ENCODE data around the gene RACK1. TPM values are rescaled to one million over a fixed set of nuclear protein-coding genes. Genes with fewer than 3 reads are reported as not detected.
"Not testable (repeated sequence)": the region's sequence is repeated elsewhere in the genome, so short reads cannot be mapped to it uniquely, and the experiment has no call there.

Gene RACK1
- total and polyA plus RNA-seq, 8 donors, result 814 to 3,034 (median 2,078) TPM

- 33 to 47% (median 41%) methylated on average over 2 of the region's 2 CpGs for whole genome bisulfite sequencing, 5 donors
- no peak overlapping the region for H3K27ac ChIP-seq
- no peaks in the 10 kb centered on the region for H3K36me3 ChIP-seq
Measured at GRCh38 chr5:181212934-181213333, 30.8 kb downstream of the RACK1 start.

GRCh38 chr5:181212080-181212479 lies 31.6 kb downstream of the RACK1 start:
- Histone ChIP-seq H3K4me1 (peaks cover 4 to 23% (median 10%) of the 10 kb centered on the region in 4 donors), H3K27ac (no peak overlapping the region), H3K4me3 (no peak overlapping the region), H3K27me3 (no peaks in the 10 kb centered on the region), H3K36me3 (no peaks in the 10 kb centered on the region), H3K9me3 (no peaks in the 10 kb centered on the region)
- WGBS, 5 donors, result 87 to 95% (median 92%) methylated on average over 6 of the region's 6 CpGs
- TF ChIP-seq EP300 (IDR thresholded peaks at IDR 0.05), result no peak
- no peak for TF ChIP-seq POLR2A (IDR thresholded peaks at IDR 0.05)
- no peak for TF ChIP-seq CTCF (IDR thresholded peaks at IDR 0.05)
- TF ChIP-seq POLR2AphosphoS5 (IDR thresholded peaks at IDR 0.05), result no peak
- intact Hi-C loops (cut with DNase I; ENCODE audit: low total_unique reads), result no loop called here
- DNase-seq, result no peak

More at GRCh38 chr5:181212934-181213333, 30.8 kb downstream of the RACK1 start:
- DNase-seq, result no peak
- Histone ChIP-seq H3K27me3 (no peaks in the 10 kb centered on the region), H3K9me3 (no peaks in the 10 kb centered on the region), H3K4me3 (no peak overlapping the region), H3K4me1 (peaks cover 12 to 23% (median 17%) of the 10 kb centered on the region in 4 donors)
- intact Hi-C loops (cut with DNase I; ENCODE audit: low total_unique reads), result no loop called here
- TF ChIP-seq POLR2AphosphoS5 (IDR thresholded peaks at IDR 0.05) (no peak), CTCF (IDR thresholded peaks at IDR 0.05) (no peak), EP300 (IDR thresholded peaks at IDR 0.05) (no peak), POLR2A (IDR thresholded peaks at IDR 0.05) (no peak)

GRCh38 chr5:181211208-181211607 lies 32.5 kb downstream of the RACK1 start:
- Histone ChIP-seq H3K4me3 (no peak overlapping the region), H3K4me1 (peaks cover 3 to 23% (median 11%) of the 10 kb centered on the region in 4 donors), H3K27ac (no peak overlapping the region), H3K27me3 (peaks cover 0 to under 1% (median 0%) of the 10 kb centered on the region in 3 donors), H3K36me3 (no peaks in the 10 kb centered on the region), H3K9me3 (no peaks in the 10 kb centered on the region)
- intact Hi-C loops (cut with DNase I; ENCODE audit: low total_unique reads), result no loop called here
- no peak for TF ChIP-seq EP300 (IDR thresholded peaks at IDR 0.05)
- no peak for TF ChIP-seq POLR2AphosphoS5 (IDR thresholded peaks at IDR 0.05)
- no peak for TF ChIP-seq POLR2A (IDR thresholded peaks at IDR 0.05)
- TF ChIP-seq CTCF (IDR thresholded peaks at IDR 0.05), result no peak
- WGBS, 5 donors, result 52 to 62% (median 55%) methylated on average over 7 of the region's 7 CpGs
- no peak for DNase-seq

- WGBS, 5 donors, result 79 to 83% (median 82%) methylated on average over 17 of the region's 17 CpGs
- H3K4me3 ChIP-seq; intact Hi-C loops (cut with DNase I; ENCODE audit: low total_unique reads); H3K27ac ChIP-seq; H3K9me3 ChIP-seq; DNase-seq; H3K36me3 ChIP-seq; H3K27me3 ChIP-seq: not testable (repeated sequence)
- H3K4me1 ChIP-seq, result peaks cover 7 to 24% (median 14%) of the 10 kb centered on the region in 4 donors
Measured at GRCh38 chr5:181210698-181211097, 33.0 kb downstream of the RACK1 start.

GRCh38 chr5:181210148-181210547 lies 33.6 kb downstream of the RACK1 start:
- Histone ChIP-seq H3K4me1 (peaks cover 12 to 29% (median 20%) of the 10 kb centered on the region in 4 donors), H3K27me3 (peaks cover 0 to 11% (median 0%) of the 10 kb centered on the region in 3 donors)
- H3K4me3 ChIP-seq; H3K27ac ChIP-seq; DNase-seq; H3K36me3 ChIP-seq; H3K9me3 ChIP-seq; intact Hi-C loops (cut with DNase I; ENCODE audit: low total_unique reads): not testable (repeated sequence)
- 62 to 84% (median 75%) methylated on average over 11 of the region's 11 CpGs for WGBS, 5 donors

GRCh38 chr5:181209006-181209405 lies 34.7 kb downstream of the RACK1 start:
- H3K27me3 ChIP-seq, result peaks cover 0 to 22% (median 8%) of the 10 kb centered on the region in 3 donors
- H3K36me3 ChIP-seq; H3K4me3 ChIP-seq; intact Hi-C loops (cut with DNase I; ENCODE audit: low total_unique reads); H3K27ac ChIP-seq; DNase-seq; H3K9me3 ChIP-seq: not testable (repeated sequence)
- peaks cover 24 to 41% (median 30%) of the 10 kb centered on the region in 4 donors for H3K4me1 ChIP-seq
- 82 to 89% (median 86%) methylated on average over 24 of the region's 24 CpGs for WGBS, 5 donors
